OCI-LY3 (cell line): ENCODE data around the gene EFCAB11.

Source experiments
- CTCF ChIP-seq: fragments of 200-600, 300-600 bp; sonication (generic); IDR thresholded peaks from 2 replicates; pipeline ENCODE4 v1.5.1; 2014; ENCODE audit warnings: antibody characterized with exemption, low read length, low read depth
- EZH2phosphoT487 ChIP-seq: fragments of 200-600 bp; shearing (Covaris generic); IDR thresholded peaks from 2 replicates; pipeline ENCODE4 v1.6.1; 2018; ENCODE audit warnings: antibody characterized with exemption, mixed run types, low read depth

- TF ChIP-seq CTCF = no peak
- no peak for TF ChIP-seq EZH2phosphoT487
These were observed 88.1 kb downstream of the EFCAB11 start for GRCh38 chr14:89866458-89866857.
